ENCODE measurements around the gene ZG16. TPM values are rescaled to one million over a fixed set of nuclear protein-coding genes. Genes with fewer than 3 reads are reported as not detected.

Gene ZG16
- total RNA-seq, 1 experiment from 2014 or later, result not detected

- TF ChIP-seq ZNF532 (CRISPR knock-in tag; IDR thresholded peaks at IDR 0.05; ENCODE audit: borderline replicate concordance), result peak; percentile 13; the same call in 1 of the 2 replicates
These were observed 33.4 kb upstream of the ZG16 start (continued) for GRCh38 chr16:29744541-29745101.

- CTCF ChIA-PET, result interaction anchor here (1.2 to 2.5 kb wide), 2 partner anchors 9 to 40 kb away, joined by 4 to 7 read pairs; no protein-coding TSS in a partner anchor
- peaks cover 34% of the 10 kb centered on the region for H3K36me3 Mint-ChIP-seq
- peaks cover 15% of the 10 kb centered on the region for H3K9me3 Mint-ChIP-seq
- POLR2A ChIA-PET, result no interaction called here
- H3K27me3 Mint-ChIP-seq (ENCODE audit: low read depth), result peaks cover 8% of the 10 kb centered on the region
- TF ChIP-seq ZNF219 (CRISPR knock-in tag; IDR thresholded peaks at IDR 0.05; ENCODE audit: borderline replicate concordance), result no peak
- TF ChIP-seq ZNF121 (CRISPR knock-in tag; IDR thresholded peaks at IDR 0.05), result peak; percentile 95
- TF ChIP-seq CBFB (CRISPR knock-in tag; IDR thresholded peaks at IDR 0.05; ENCODE audit: low read depth), result 0 out of 2 replicates have a peak, but pooled peaks have one; percentile 5
- TF ChIP-seq PRDM15 (CRISPR knock-in tag; IDR thresholded peaks at IDR 0.05), result no peak
- 0 out of 2 replicates have a peak, but pooled peaks have one; percentile 8 for TF ChIP-seq SP1 (CRISPR knock-in tag; conservative IDR thresholded peaks at IDR 0.05)
- 0 out of 2 replicates have a peak, but pooled peaks have one; percentile 12 for TF ChIP-seq ZNF671 (CRISPR knock-in tag; IDR thresholded peaks at IDR 0.05)
- no peak for TF ChIP-seq CREM (CRISPR knock-in tag; IDR thresholded peaks at IDR 0.05)
- TF ChIP-seq ZNF232 (CRISPR knock-in tag; IDR thresholded peaks at IDR 0.05), result peak; percentile 73
- 0 out of 2 replicates have a peak, but pooled peaks have one; percentile 18 for TF ChIP-seq STAT6 (CRISPR knock-in tag; conservative IDR thresholded peaks at IDR 0.05; ENCODE audit: low read depth)
- peak; percentile 10 for ATAC-seq
- peak overlapping the region; percentile 45; the same call in 1 of the 2 replicates for H3K27ac Mint-ChIP-seq
- no peak overlapping the region for H3K4me3 Mint-ChIP-seq
- no peak for DNase-seq (ENCODE audit: low spot score)
- H3K4me1 Mint-ChIP-seq, result peaks cover 16% of the 10 kb centered on the region
These were observed 32.8 kb upstream of the ZG16 start for GRCh38 chr16:29745121-29745852.

Data from WTC11 (cell line).